CMK (cell line): ENCODE measurements around the gene GALNT10.

Experiments used
- DNase-seq: peaks from one replicate; pipeline ENCODE4 v3.0.0-alpha.2; 2010; ENCODE audit warnings: low read depth

GALNT10 gene

DNA sequence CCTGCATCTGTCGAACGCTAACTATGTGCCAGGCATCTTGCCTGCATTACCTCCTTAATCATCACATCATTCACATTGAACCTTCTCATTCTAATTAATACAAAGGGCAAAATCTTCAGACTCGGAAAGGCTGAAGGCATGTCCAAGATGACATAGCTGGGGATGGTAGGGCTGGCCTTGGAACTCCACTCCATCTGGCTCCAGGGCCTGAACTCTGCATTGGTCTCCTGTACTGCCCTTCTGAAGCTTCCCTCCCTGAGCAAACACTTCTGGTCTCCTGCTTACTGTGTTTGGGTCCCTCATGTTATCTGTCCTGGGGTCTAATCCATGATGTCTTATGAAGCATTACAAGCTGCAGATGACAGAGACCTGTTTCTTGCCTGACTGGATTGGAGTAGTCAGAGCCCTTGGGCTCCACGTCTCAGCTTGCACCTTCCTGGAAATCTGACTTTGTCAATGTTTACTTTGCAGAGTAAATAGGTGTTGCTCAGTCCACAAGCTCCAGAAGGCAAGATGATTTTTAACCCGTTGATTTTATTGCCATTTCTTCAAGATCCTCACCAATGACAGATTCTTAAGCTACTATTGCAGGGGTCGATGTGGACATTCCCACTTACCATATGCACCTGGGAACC is 106.1 kb downstream of the GALNT10 start:
- no peak for DNase-seq

DNA sequence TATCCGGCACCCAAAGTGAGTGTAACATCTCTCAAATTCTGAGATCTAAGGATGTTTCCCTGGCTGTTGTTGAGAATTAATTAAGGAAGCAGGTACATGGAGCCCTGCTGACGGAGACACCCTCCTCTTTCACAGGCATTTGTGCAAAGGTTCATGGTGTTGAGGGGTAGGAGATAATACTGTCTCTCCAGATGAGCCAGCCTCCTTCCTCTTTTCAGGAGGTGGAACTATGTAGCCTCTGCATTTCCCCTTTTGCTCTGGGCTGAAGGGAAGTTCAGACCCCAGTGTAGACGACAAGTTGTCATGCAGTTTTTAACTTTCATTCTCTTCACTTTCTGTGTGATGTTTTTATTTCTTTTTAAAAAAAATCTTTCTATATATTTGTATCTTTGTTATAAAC is 107.5 kb downstream of the GALNT10 start:
- DNase-seq: no peak

- no peak for DNase-seq
Observed at GRCh38 chr5:154300207-154300883, 109.8 kb downstream of the GALNT10 start.

DNA sequence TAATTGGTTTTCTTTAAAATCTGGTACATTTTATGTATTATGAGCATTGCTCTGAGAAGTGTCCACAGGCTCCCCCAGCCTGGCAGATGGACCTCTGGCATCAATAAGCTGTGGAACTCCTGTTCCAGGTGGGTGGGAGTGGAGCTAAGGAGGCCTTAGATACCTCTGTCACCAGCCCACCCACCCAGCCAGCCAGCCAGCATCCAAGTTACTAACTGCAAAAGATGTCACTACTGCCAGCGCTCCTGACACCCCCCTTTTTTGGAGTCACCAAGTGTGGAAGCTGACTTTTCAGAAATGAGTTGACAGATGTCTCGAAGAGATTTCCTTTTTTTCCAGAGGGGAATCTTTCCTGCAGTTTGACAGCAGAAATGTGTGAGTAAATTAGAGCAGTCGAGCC is 111.2 kb downstream of the GALNT10 start:
- no peak for DNase-seq

GRCh38 chr5:154302161-154302560 is 111.6 kb downstream of the GALNT10 start:
- DNase-seq: no peak

DNA sequence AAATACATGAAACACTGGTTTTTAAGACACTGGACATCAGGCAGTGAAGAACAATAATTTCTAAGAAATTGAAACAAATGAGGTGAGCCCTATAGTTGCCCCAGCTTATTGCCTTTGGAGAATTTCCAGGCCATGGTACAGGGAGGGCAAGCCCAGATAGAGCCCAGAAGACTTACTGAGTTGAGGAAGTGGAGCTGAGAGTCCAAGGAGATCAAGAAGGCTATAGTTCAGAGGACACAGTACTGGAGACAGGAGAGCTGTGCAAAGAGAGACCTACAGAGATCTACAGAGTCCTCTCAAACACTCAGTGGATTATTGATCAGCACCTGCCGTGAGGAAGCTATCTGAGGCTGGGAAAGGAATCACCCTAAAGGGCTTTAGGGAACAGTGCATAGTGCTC is 112.6 kb downstream of the GALNT10 start:
- no peak for DNase-seq

DNA sequence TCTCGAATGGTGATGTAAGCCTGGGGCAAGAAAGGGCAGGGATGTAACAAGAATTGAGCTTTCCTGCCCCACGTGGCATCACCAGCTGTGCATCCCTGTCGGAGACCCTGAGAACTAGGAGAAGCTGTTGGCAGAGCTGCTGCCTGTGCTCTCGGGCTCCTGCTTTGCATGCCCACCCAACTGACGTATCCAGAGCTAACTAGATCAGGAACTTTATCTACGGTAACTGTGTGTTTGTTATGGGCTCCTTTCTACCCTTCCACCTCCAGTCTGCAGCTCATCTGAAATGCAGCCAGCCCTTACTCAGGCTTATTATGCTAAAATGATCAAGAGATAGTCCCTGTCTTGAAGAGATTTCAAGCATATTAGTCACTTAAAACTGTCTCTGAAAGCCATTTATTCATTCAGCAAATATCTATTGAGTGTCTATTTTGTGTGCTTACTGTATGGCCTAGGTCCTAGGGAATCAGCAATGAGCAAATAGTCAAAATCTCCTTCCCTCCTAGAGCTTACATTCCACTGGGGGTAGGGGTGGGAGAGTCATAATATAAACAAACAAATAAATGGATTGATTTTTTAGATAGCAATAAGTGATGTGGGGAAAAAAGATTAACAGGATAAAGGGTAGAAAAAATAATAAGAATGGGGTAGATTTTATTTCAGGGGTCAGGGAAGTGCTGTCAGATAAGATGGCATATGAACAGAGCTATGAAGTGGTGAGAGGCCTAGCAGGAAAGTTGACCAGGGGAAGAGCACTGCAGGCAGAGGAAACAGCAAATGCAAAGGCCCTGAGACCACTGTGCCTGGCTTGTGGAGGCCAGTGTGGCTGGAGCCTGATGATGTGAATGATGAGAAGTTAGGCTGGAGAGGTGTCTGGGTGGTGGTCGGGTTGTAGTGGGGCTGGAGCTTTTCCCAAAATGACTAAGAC is 118.2 kb downstream of the GALNT10 start:
- no peak for DNase-seq

DNA sequence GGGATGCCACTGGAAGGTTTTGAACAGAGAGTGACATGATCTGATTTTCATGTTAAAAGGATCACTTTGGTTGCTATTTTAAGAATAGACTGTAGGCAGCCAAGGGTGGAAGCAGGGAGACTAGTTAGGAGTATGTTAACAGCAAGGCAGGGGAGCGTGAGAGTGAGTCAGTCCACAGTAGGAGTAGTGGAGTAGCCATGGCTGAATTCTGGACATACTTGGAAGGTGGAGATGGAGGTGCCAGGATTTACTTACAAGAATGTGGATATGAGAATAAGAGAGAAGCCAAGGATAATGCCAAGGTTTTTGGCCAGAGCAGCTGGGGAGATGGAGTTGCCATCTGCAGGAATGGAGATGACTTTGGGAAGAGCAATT is 118.8 kb downstream of the GALNT10 start:
- no peak for DNase-seq

- DNase-seq: no peak
Observed at GRCh38 chr5:154309805-154310204, 119.3 kb downstream of the GALNT10 start.

DNA sequence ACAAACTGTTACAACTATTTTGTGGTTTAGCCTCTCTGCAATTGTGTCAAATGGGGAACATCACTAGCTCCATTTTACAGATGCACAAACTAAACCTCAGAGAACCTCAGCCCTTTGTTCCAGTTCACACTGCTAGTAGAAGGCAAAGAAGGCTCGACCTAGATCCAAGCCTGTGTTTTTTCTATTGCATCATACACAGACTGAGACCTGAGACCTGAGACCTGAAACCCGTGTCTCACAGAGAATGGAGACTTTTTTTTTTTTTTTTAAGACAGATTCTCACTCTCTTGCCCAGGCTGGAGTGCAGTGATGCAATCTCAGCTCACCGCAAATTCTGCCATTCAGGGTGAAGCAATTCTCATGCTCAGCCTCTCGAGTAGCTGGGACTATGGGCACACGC is 120.8 kb downstream of the GALNT10 start:
- no peak for DNase-seq

- DNase-seq: no peak
Observed at GRCh38 chr5:154312000-154312399, 121.5 kb downstream of the GALNT10 start.

DNA sequence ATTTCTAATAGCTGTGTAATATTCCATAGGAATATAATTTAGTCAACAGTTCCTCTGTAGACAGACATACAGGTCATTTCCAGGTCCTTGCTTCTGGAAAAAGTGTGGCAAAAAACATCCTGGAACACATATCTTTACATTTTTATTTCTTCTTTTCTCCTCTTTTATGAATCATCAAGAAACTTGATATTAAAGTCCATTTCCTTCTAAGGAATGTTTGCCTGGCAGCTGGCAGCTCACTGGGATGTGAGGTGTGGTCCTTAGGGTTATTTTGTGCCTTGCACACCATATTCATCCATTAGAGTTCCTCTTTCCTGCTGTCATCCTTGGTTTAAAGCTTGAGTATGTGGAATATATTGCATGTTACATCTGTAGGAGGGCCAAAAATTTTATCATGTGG is 122.0 kb downstream of the GALNT10 start:
- no peak for DNase-seq

DNA sequence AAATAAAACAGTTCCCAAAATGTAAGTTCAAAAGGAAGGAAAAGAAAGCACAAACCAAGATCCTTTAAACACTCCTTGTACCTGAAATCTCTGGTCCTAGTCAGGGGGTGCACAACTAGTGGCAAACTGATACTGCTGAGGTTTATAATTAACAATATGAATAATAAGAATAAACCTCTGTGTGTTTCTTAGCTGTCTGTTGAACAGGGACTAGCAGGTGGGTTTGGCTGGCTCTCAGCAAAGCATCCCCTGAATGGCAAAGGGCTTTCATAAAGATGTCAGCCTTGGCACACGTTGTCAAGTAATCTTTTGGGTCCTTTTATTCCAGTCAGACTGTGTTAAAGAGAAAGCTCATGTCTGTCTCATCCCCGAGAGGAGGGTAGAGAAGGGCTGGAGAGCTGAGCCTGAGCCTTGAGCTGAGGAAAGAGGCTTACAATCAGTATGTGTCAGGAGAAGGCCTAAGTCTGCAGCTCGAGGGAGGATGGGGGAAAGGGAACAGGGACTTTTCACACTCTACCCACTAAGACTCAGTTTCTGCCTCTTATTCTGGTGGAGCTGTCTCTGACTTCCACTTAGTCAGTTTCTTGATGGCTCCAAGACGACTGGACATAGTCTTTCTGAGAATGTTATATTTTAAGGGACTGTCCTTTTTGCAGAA is 123.0 kb downstream of the GALNT10 start:
- no peak for DNase-seq

- DNase-seq: no peak
Observed at GRCh38 chr5:154315196-154315595, 124.7 kb downstream of the GALNT10 start.

GRCh38 chr5:154315756-154316155 is 125.2 kb downstream of the GALNT10 start:
- DNase-seq: no peak

DNA sequence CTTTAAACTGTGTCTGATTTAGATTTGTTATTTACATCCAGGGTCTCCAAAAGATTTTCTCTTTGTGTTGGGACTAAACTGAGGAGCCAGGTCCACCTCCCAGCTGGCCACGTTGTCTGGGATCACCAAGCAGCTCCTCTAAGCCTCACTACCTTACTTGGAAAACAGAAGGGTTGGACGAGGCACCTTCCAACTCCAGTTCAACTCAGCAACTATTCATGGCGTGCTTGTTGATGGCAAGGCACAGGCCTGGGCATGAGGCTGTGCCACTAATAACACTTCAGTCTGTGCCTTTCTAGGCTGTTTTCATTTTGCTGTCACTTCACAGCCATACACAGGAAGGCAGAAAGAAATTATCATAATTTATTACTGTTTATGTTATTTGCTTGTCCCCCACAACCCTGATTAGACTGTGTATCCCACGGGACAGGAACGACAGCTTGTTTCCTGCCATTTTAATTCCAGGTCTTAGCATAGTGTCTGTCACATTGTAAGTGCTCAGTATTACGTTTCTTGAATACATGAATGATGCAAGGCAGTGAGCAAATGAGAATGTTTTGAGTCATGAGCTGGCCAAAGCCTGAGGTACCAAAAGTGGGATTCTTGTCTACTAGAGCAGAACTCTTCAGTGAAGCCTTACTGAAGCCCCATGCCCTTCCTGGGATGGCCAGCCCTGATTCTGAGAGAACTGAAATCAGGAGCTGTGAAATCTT is 125.8 kb downstream of the GALNT10 start:
- no peak for DNase-seq

- no peak for DNase-seq
Observed at GRCh38 chr5:154317916-154318315, 127.4 kb downstream of the GALNT10 start.

GRCh38 chr5:154318691-154319090 is 128.2 kb downstream of the GALNT10 start:
- no peak for DNase-seq

DNA sequence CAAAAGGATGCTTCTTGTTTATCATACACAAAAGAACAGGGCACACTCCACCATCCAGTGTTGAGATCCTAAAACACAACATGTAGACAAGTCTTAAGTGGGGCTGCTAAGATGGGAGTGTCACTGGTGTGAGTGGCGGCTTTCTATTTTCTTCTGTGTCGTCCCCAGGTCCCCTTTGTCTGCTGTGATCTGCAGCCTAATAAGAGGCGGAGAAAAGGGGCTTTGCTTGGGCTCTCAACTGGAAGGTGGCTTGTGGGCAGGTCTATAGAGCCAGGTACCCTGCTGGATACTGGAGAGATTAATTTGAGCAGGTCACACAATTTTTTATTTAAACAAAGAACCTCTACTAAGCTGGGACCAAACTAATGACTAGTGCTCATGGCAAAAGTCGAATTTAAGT is 129.2 kb downstream of the GALNT10 start:
- no peak for DNase-seq

- DNase-seq: no peak
Observed at GRCh38 chr5:154320224-154321089, 129.9 kb downstream of the GALNT10 start.

DNA sequence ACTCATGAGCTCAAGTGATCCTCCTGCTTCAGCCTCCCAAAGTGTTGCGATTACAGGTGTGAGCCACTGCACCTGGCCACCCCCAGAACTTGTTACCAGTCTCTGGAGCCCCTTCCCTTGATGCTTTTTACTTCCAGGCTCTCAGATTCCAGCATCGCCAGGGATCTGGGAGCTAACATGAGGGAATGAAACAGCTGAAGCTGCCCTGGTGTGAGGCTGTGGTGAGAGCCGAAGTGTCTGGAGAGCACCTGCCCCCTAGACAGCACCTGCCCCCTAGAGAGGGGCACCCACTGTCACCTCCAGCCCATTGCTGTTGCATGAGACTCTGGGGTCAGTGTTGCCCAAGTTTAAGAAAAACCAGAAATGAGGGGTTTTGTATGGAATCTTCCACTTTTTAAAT is 131.0 kb downstream of the GALNT10 start:
- DNase-seq: no peak
